Activated T-cell treated with anti-CD3 and anti-CD28 coated beads, Interleukin-2, amount 50 U/mL, for 72 hours (primary cell): ENCODE data around the gene TRAIP. TPM values are rescaled to one million over a fixed set of nuclear protein-coding genes. Genes with fewer than 3 reads are reported as not detected.
"Not testable (repeated sequence)": the region's sequence is repeated elsewhere in the genome, so short reads cannot be mapped to it uniquely, and the experiment has no call there.

ENCODE experiments used
- ATAC-seq, 2 donors: fragments of 150-1000 bp; cut with Tn5 transposase; replicated peaks in 1 of 2; 2 replicates each; pipeline ENCODE4 v1.10.0; 2021; ENCODE audit warnings: moderate library complexity in 2 of 2, mild to moderate bottlenecking in 1 of 2
- DNase-seq, 2 donors: peaks; one replicate each; pipeline ENCODE4 v3.0.0; 2021 to 2022; ENCODE audit warnings: mixed read lengths in 1 of 2
- H3K27ac Mint-ChIP-seq: one replicate; pipeline ENCODE4 v1.8.0; 2022; ENCODE audit warnings: mild to moderate bottlenecking, moderate library complexity, mixed read lengths
- H3K27me3 Mint-ChIP-seq: one replicate; pipeline ENCODE4 v1.8.0; 2022; ENCODE audit warnings: low read depth, mixed read lengths
- H3K36me3 Mint-ChIP-seq, 2 donors: one replicate each; pipeline ENCODE4 v1.8.0; 2022; ENCODE audit warnings: mixed read lengths in 2 of 2, mild to moderate bottlenecking in 1 of 2; ENCODE audit not compliant: insufficient read depth in 2 of 2
- H3K4me1 Mint-ChIP-seq: one replicate; pipeline ENCODE4 v1.8.0; 2022; ENCODE audit warnings: low read depth, mixed read lengths
- H3K4me3 Mint-ChIP-seq, 2 donors: one replicate each; pipeline ENCODE4 v1.8.0; 2022; ENCODE audit warnings: mild to moderate bottlenecking in 2 of 2, mixed read lengths in 2 of 2, moderate library complexity in 2 of 2
- H3K9me3 Mint-ChIP-seq, 2 donors: one replicate each; pipeline ENCODE4 v1.8.0; 2022; ENCODE audit warnings: mixed read lengths in 2 of 2
- total RNA-seq, 2 donors: library from RNA; stranded (reverse); gene quantifications; one replicate each; pipeline ENCODE4 v1.2.3, GENCODE V29; 2022

TRAIP gene
- total RNA-seq, 2 donors from 2014 or later = 28.0 to 47.2 TPM

GRCh38 chr3:49788056-49788455 lies 68.3 kb downstream of the TRAIP start:
- H3K4me1 Mint-ChIP-seq = peaks cover 47% of the 10 kb centered on the region

GRCh38 chr3:49787536-49787935 lies 68.8 kb downstream of the TRAIP start:
- ATAC-seq (no peak), DNase-seq (no peak)
- peaks cover 3 to 5% of the 10 kb centered on the region in 2 donors for H3K36me3 Mint-ChIP-seq
- peaks cover 47% of the 10 kb centered on the region for H3K4me1 Mint-ChIP-seq
- no peaks in the 10 kb centered on the region for H3K9me3 Mint-ChIP-seq
- peak overlapping the region; percentile 91 to 92 for H3K4me3 Mint-ChIP-seq
- H3K27me3 Mint-ChIP-seq = no peaks in the 10 kb centered on the region
- H3K27ac Mint-ChIP-seq = no peak overlapping the region

More at GRCh38 chr3:49788056-49788455, 68.3 kb downstream of the TRAIP start:
- Mint-ChIP-seq H3K4me3 (no peak overlapping the region), H3K27me3 (no peaks in the 10 kb centered on the region), H3K36me3 (peaks cover 3 to 5% of the 10 kb centered on the region in 2 donors), H3K27ac (no peak overlapping the region), H3K9me3 (no peaks in the 10 kb centered on the region)
- ATAC-seq = no peak
- no peak for DNase-seq

- peak overlapping the region; percentile 94 for H3K27ac Mint-ChIP-seq
- ATAC-seq = no peak
- peak overlapping the region; percentile 91 to 92 for H3K4me3 Mint-ChIP-seq
- H3K4me1 Mint-ChIP-seq = peaks cover 47% of the 10 kb centered on the region
- peaks cover 3 to 8% of the 10 kb centered on the region in 2 donors for H3K36me3 Mint-ChIP-seq
- no peaks in the 10 kb centered on the region for H3K9me3 Mint-ChIP-seq
- H3K27me3 Mint-ChIP-seq = no peaks in the 10 kb centered on the region
- DNase-seq = no peak
These were observed 69.2 kb downstream of the TRAIP start for GRCh38 chr3:49787182-49787464.

- peak within 1 kb of the TSS; percentile 91 to 99 for H3K4me3 Mint-ChIP-seq
- no peaks in the 10 kb centered on the region for H3K9me3 Mint-ChIP-seq
- no peaks in the 10 kb centered on the region for H3K27me3 Mint-ChIP-seq
- peaks cover 47% of the 10 kb centered on the region for H3K4me1 Mint-ChIP-seq
- H3K27ac Mint-ChIP-seq = peak within 1 kb of the TSS; percentile 95
- ATAC-seq (peak; percentile 99 to 100), DNase-seq (peak; percentile 99 to 100)
- peaks cover 3 to 8% of the 10 kb centered on the region in 2 donors for H3K36me3 Mint-ChIP-seq
These were observed 69.8 kb downstream of the TRAIP start, which contains the start of gene IP6K1 for GRCh38 chr3:49786357-49787181. TSS of gene IP6K1 (minus strand) at chr3:49786542. CDS start at chr3:49748040, 38,502 bp downstream.

GRCh38 chr3:49785565-49786356 lies 70.6 kb downstream of the TRAIP start:
- H3K36me3 Mint-ChIP-seq = peaks cover 3 to 8% of the 10 kb centered on the region in 2 donors
- H3K9me3 Mint-ChIP-seq = no peaks in the 10 kb centered on the region
- peaks cover 54% of the 10 kb centered on the region for H3K4me1 Mint-ChIP-seq
- H3K27me3 Mint-ChIP-seq = no peaks in the 10 kb centered on the region
- peak overlapping the region; percentile 91 to 99 for H3K4me3 Mint-ChIP-seq
- no peak for DNase-seq
- H3K27ac Mint-ChIP-seq = peak overlapping the region; percentile 95
- ATAC-seq = peak; percentile 46 to 49

- H3K4me1 Mint-ChIP-seq = peaks cover 57% of the 10 kb centered on the region
- H3K9me3 Mint-ChIP-seq, H3K4me3 Mint-ChIP-seq, H3K36me3 Mint-ChIP-seq, DNase-seq, ATAC-seq, H3K27me3 Mint-ChIP-seq, H3K27ac Mint-ChIP-seq: not testable (repeated sequence)
These were observed 74.1 kb downstream of the TRAIP start for GRCh38 chr3:49782277-49782676.

GRCh38 chr3:49781415-49782199 lies 74.8 kb downstream of the TRAIP start:
- no peak overlapping the region for H3K27ac Mint-ChIP-seq
- ATAC-seq (no peak), DNase-seq (no peak)
- no peaks in the 10 kb centered on the region for H3K27me3 Mint-ChIP-seq
- H3K36me3 Mint-ChIP-seq = peaks cover 3 to 11% of the 10 kb centered on the region in 2 donors
- H3K4me1 Mint-ChIP-seq = peaks cover 50% of the 10 kb centered on the region
- no peak overlapping the region for H3K4me3 Mint-ChIP-seq
- no peaks in the 10 kb centered on the region for H3K9me3 Mint-ChIP-seq

GRCh38 chr3:49780975-49781365 lies 75.4 kb downstream of the TRAIP start:
- not testable (repeated sequence) for H3K27me3 Mint-ChIP-seq, H3K4me3 Mint-ChIP-seq, DNase-seq, H3K27ac Mint-ChIP-seq, ATAC-seq, H3K9me3 Mint-ChIP-seq
- Mint-ChIP-seq H3K36me3 (peaks cover 3 to 11% of the 10 kb centered on the region in 2 donors), H3K4me1 (peaks cover 48% of the 10 kb centered on the region)

GRCh38 chr3:49780080-49780974 lies 76.0 kb downstream of the TRAIP start:
- Mint-ChIP-seq H3K4me3 (peak overlapping the region in 1 of 2 donors; percentile 40), H3K4me1 (peaks cover 44% of the 10 kb centered on the region), H3K27me3 (no peaks in the 10 kb centered on the region), H3K9me3 (no peaks in the 10 kb centered on the region), H3K36me3 (peaks cover 0 to 8% of the 10 kb centered on the region in 2 donors), H3K27ac (peak overlapping the region; percentile 81)
- ATAC-seq (no peak), DNase-seq (no peak)

GRCh38 chr3:49779358-49780079 lies 76.8 kb downstream of the TRAIP start:
- H3K9me3 Mint-ChIP-seq = no peaks in the 10 kb centered on the region
- no peaks in the 10 kb centered on the region for H3K27me3 Mint-ChIP-seq
- peaks cover 36% of the 10 kb centered on the region for H3K4me1 Mint-ChIP-seq
- no peak for ATAC-seq
- no peak for DNase-seq
- peak overlapping the region; percentile 81 for H3K27ac Mint-ChIP-seq
- H3K36me3 Mint-ChIP-seq = peaks cover 0 to 8% of the 10 kb centered on the region in 2 donors
- peak overlapping the region in 1 of 2 donors; percentile 40 for H3K4me3 Mint-ChIP-seq
